Progenitor cell of endocrine pancreas (in vitro differentiated cells): ENCODE measurements around the gene LIPN. TPM values are rescaled to one million over a fixed set of nuclear protein-coding genes. Genes with fewer than 3 reads are reported as not detected.

Experiments
- DNase-seq: peaks from one replicate; pipeline ENCODE4 v3.0.0; 2021; ENCODE audit warnings: low spot score; ENCODE audit not compliant: unreplicated experiment
- H3K27ac Mint-ChIP-seq: 2 replicates; pipeline ENCODE4 v1.8.0; 2021; ENCODE audit warnings: mild to moderate bottlenecking, moderate library complexity, mixed read lengths
- H3K27me3 Mint-ChIP-seq: 2 replicates; pipeline ENCODE4 v1.8.0; 2021; ENCODE audit warnings: mixed read lengths
- H3K36me3 Mint-ChIP-seq: 2 replicates; pipeline ENCODE4 v1.8.0; 2022; ENCODE audit warnings: mixed read lengths; ENCODE audit not compliant: insufficient read depth
- H3K4me1 Mint-ChIP-seq: 2 replicates; pipeline ENCODE4 v1.8.0; 2021; ENCODE audit warnings: low read depth, mixed read lengths
- H3K4me3 Mint-ChIP-seq: 2 replicates; pipeline ENCODE4 v1.8.0; 2021; ENCODE audit warnings: low read depth, mild to moderate bottlenecking, moderate library complexity, mixed read lengths
- H3K9me3 Mint-ChIP-seq: 2 replicates; pipeline ENCODE4 v1.8.0; 2021; ENCODE audit warnings: low read depth, mixed read lengths
- total RNA-seq: library from RNA; stranded (reverse); gene quantifications from 2 replicates; pipeline ENCODE4 v1.2.1, GENCODE V29; 2021
- TF ChIP-seq, protein P1 (sequence below): fragments of 200-600 bp; sonication (generic); IDR thresholded peaks from one replicate; pipeline ENCODE4 v1.5.0; 2021; ENCODE audit warnings: antibody characterized with exemption, mild to moderate bottlenecking; ENCODE audit not compliant: unreplicated experiment

LIPN gene
- total RNA-seq, 1 donor from 2014 or later = not detected

DNA sequence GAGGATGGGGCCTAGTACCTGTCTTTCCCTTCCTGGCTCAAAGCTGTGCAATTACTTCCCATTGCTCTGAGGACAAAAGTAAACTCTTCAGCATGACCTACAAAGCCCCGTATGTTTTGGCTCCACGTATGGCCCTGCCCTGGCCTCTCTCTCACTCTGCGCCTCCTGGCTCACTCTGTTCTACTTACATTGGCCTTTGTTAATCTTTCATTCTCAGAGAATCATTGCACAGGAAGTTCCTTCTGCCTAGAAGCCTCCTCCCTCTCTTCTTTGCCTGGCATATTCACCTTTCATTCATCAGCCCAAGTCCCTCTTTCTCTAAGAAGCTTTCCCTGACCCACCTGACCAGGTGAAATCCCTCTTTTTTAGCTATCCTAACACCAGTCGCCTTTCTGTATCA is 66.6 kb downstream of the LIPN start:
- H3K9me3 Mint-ChIP-seq = no peaks in the 10 kb centered on the region
- H3K27me3 Mint-ChIP-seq = peaks cover 11% of the 10 kb centered on the region
- TF ChIP-seq, protein P1, sequence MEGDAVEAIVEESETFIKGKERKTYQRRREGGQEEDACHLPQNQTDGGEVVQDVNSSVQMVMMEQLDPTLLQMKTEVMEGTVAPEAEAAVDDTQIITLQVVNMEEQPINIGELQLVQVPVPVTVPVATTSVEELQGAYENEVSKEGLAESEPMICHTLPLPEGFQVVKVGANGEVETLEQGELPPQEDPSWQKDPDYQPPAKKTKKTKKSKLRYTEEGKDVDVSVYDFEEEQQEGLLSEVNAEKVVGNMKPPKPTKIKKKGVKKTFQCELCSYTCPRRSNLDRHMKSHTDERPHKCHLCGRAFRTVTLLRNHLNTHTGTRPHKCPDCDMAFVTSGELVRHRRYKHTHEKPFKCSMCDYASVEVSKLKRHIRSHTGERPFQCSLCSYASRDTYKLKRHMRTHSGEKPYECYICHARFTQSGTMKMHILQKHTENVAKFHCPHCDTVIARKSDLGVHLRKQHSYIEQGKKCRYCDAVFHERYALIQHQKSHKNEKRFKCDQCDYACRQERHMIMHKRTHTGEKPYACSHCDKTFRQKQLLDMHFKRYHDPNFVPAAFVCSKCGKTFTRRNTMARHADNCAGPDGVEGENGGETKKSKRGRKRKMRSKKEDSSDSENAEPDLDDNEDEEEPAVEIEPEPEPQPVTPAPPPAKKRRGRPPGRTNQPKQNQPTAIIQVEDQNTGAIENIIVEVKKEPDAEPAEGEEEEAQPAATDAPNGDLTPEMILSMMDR = no peak
- no peak overlapping the region for H3K4me3 Mint-ChIP-seq
- DNase-seq = no peak
- no peak overlapping the region for H3K27ac Mint-ChIP-seq
- H3K4me1 Mint-ChIP-seq = peaks cover 3% of the 10 kb centered on the region
- H3K36me3 Mint-ChIP-seq = no peaks in the 10 kb centered on the region

DNA sequence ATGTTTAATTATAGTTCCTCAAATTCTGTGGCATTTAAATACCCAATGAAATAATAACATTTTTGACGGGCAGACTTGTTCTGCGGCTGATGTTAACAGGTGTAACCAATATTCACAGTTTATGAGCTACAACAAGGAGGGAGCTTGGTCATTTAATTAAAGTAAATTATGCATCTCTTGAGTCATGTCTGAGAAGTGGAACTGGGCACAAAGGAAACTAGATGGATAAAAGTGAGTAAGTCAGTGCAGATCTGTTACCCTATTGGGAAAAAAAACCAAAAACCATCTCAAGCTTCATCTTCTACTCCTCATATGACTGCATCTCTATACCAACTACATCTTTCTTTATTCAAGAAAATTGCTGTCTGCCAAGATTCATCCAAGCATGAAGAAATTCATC is 67.9 kb downstream of the LIPN start:
- Mint-ChIP-seq H3K9me3 (no peaks in the 10 kb centered on the region), H3K4me3 (no peak overlapping the region), H3K36me3 (no peaks in the 10 kb centered on the region), H3K27me3 (peaks cover 17% of the 10 kb centered on the region), H3K27ac (no peak overlapping the region), H3K4me1 (peaks cover 3% of the 10 kb centered on the region)
- TF ChIP-seq, protein P1 = no peak
- no peak for DNase-seq

DNA sequence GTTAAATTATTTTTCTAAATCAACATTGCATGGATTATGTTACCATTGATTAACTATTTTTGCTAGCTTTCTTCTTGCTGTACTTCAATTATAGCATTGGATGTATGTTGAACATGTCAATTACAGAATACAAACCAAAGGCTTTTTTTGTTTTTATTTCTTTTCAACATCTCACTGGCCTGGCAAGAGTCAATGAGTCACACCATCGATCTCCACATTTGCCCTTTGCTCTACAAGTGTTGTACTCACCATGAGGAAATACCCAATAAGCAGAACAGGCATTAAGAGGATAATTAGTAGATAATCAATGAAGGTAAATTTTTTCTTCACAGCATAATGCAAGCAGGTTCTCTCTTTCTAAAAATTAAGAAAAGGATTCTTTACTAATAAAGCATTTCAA is 68.5 kb downstream of the LIPN start:
- no peaks in the 10 kb centered on the region for H3K9me3 Mint-ChIP-seq
- no peak overlapping the region for H3K27ac Mint-ChIP-seq
- H3K36me3 Mint-ChIP-seq = no peaks in the 10 kb centered on the region
- H3K27me3 Mint-ChIP-seq = peaks cover 23% of the 10 kb centered on the region
- H3K4me3 Mint-ChIP-seq = no peak overlapping the region
- TF ChIP-seq, protein P1 = no peak
- DNase-seq = no peak
- peaks cover 3% of the 10 kb centered on the region for H3K4me1 Mint-ChIP-seq

Other genes with a start within 250 kb of the LIPN start
- gene RNLS, start 176.7 kb upstream of the LIPN start, total RNA-seq = 7.5 and 9.2 TPM in 2 replicates
- gene LIPJ, start 173.3 kb upstream of the LIPN start, total RNA-seq = not detected in 2 replicates
- not detected in 2 replicates for gene LIPF, start 95.6 kb upstream of the LIPN start, total RNA-seq
- not detected in 2 replicates for gene LIPK, start 53.8 kb upstream of the LIPN start, total RNA-seq
- gene LIPM, start 42.7 kb downstream of the LIPN start, total RNA-seq = not detected in 2 replicates
- gene ANKRD22, start 91.8 kb downstream of the LIPN start, total RNA-seq = 0.18 TPM in 1 of 2 replicates, not detected in the other
- 1.3 TPM in 2 replicates for gene STAMBPL1, start 120.2 kb downstream of the LIPN start, total RNA-seq
- gene ACTA2, start 192.8 kb downstream of the LIPN start, total RNA-seq = 4.1 and 6.0 TPM in 2 replicates
- gene FAS, start 230.8 kb downstream of the LIPN start, total RNA-seq = 1.9 and 2.7 TPM in 2 replicates